ENCODE results near the gene OR4K14.

Gene OR4K14

GRCh38 chr14:20019257-20019865 lies at the start of gene OR4K14:
Gene OR4K14, minus strand, starts transcription at chr14:20019307. Its CDS starts 4,114 bp downstream, at chr14:20015193.
- TF ChIP-seq, protein P1, sequence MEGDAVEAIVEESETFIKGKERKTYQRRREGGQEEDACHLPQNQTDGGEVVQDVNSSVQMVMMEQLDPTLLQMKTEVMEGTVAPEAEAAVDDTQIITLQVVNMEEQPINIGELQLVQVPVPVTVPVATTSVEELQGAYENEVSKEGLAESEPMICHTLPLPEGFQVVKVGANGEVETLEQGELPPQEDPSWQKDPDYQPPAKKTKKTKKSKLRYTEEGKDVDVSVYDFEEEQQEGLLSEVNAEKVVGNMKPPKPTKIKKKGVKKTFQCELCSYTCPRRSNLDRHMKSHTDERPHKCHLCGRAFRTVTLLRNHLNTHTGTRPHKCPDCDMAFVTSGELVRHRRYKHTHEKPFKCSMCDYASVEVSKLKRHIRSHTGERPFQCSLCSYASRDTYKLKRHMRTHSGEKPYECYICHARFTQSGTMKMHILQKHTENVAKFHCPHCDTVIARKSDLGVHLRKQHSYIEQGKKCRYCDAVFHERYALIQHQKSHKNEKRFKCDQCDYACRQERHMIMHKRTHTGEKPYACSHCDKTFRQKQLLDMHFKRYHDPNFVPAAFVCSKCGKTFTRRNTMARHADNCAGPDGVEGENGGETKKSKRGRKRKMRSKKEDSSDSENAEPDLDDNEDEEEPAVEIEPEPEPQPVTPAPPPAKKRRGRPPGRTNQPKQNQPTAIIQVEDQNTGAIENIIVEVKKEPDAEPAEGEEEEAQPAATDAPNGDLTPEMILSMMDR (IDR thresholded peaks at IDR 0.05; ENCODE audit: low read depth, low read length) = no peak
- Histone ChIP-seq H3K36me3 (no peaks in the 10 kb centered on the region), H3K9me3 (ENCODE audit: severe bottlenecking) (no peaks in the 10 kb centered on the region), H3K4me3 (ENCODE audit: low read depth, low read length) (no peak within 1 kb of the TSS), H3K27me3 (ENCODE audit: insufficient read depth, low read depth, severe bottlenecking) (peaks cover 46% of the 10 kb centered on the region), H3K27ac (no peak within 1 kb of the TSS)
- DNase-seq = no peak

DNA sequence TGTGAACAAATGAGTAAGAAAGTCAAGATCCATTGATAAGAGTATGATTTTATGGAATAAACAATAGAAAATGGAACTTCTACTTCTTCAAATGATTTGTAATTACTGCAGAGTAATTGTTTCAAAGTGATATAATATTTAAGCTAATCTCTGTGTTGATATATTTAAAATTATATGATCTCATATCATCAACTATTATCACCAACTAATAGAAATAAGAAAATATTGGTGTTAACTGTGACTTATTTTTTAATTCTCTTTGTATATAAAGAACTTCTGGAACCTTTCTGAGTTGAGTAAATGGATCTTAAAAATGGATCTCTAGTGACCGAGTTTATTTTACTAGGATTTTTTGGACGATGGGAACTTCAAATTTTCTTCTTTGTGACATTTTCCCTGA lies 40.6 kb upstream of the OR4K14 start, which contains the start of gene OR4L1:
TSS of gene OR4L1 (plus strand) at position 301 of the 400 bp plus-strand sequence. CDS start at position 301, 0 bp downstream.
- H3K27me3 ChIP-seq (ENCODE audit: insufficient read depth, low read depth, severe bottlenecking) = peaks cover 15% of the 10 kb centered on the region
- no peaks in the 10 kb centered on the region for H3K9me3 ChIP-seq (ENCODE audit: severe bottlenecking)
- no peak within 1 kb of the TSS for H3K27ac ChIP-seq
- TF ChIP-seq, protein P1 (IDR thresholded peaks at IDR 0.05; ENCODE audit: low read depth, low read length) = no peak
- no peak for DNase-seq
- H3K36me3 ChIP-seq = no peaks in the 10 kb centered on the region
- H3K4me3 ChIP-seq (ENCODE audit: low read depth, low read length) = no peak within 1 kb of the TSS

GRCh38 chr14:20048202-20048601 lies 29.1 kb upstream of the OR4K14 start:
- Histone ChIP-seq H3K27ac (no peak overlapping the region), H3K36me3 (no peaks in the 10 kb centered on the region), H3K27me3 (ENCODE audit: insufficient read depth, low read depth, severe bottlenecking) (peaks cover 33% of the 10 kb centered on the region), H3K4me3 (ENCODE audit: low read depth, low read length) (no peak overlapping the region), H3K9me3 (ENCODE audit: severe bottlenecking) (no peaks in the 10 kb centered on the region)
- TF ChIP-seq, protein P1 (IDR thresholded peaks at IDR 0.05; ENCODE audit: low read depth, low read length) = no peak
- no peak for DNase-seq

DNA sequence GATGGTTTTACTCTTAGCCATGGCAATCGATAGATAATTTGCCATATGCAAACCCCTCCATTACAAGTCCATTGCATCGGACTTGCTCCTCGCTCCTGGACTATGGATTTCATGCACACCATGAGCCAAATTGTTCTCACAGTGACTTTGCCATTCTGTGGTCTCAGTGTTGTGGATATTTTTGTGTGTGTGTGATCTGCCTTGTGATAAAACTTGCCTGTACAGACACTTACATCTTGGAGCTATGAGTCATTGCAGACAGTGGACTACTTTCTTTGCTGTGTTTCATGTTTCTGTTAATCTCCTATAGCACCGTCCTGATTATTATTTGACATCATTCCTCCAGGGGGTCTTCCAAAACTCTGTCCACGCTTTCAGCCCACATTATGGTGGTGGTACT lies 25.1 kb upstream of the OR4K14 start:
- no peak overlapping the region for H3K27ac ChIP-seq
- H3K27me3 ChIP-seq (ENCODE audit: insufficient read depth, low read depth, severe bottlenecking) = peaks cover 8% of the 10 kb centered on the region
- TF ChIP-seq, protein P1 (IDR thresholded peaks at IDR 0.05; ENCODE audit: low read depth, low read length) = no peak
- no peaks in the 10 kb centered on the region for H3K9me3 ChIP-seq (ENCODE audit: severe bottlenecking)
- H3K36me3 ChIP-seq = no peaks in the 10 kb centered on the region
- no peak overlapping the region for H3K4me3 ChIP-seq (ENCODE audit: low read depth, low read length)
- DNase-seq = no peak

DNA sequence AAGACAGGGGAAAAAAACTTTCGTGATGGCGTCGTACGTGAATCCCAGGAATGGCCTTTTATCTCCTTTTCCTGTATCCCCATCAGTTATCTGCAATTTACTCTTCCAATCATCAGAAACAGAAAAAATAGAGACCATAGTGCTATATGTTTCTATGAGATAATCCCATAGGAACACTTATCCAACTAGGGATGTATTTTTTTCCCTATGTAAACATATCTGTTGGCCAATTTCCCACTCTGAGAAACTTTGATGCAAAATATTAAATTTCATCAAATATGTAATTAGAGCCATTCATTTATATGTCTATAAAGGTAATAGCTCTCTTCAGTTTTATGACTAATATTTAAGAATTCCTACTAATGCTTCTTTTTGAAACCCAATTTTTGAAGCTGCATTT lies 16.8 kb upstream of the OR4K14 start, which contains the start of gene OR4K13:
TSS of gene OR4K13 (minus strand) at position 101 of the 400 bp plus-strand sequence. CDS start 1,280 bp downstream, outside the sequence.
- H3K4me3 ChIP-seq (ENCODE audit: low read depth, low read length) = no peak within 1 kb of the TSS
- H3K9me3 ChIP-seq (ENCODE audit: severe bottlenecking) = no peaks in the 10 kb centered on the region
- no peaks in the 10 kb centered on the region for H3K36me3 ChIP-seq
- no peak within 1 kb of the TSS for H3K27ac ChIP-seq
- H3K27me3 ChIP-seq (ENCODE audit: insufficient read depth, low read depth, severe bottlenecking) = peaks cover 27% of the 10 kb centered on the region
- TF ChIP-seq, protein P1 (IDR thresholded peaks at IDR 0.05; ENCODE audit: low read depth, low read length) = no peak
- DNase-seq = no peak

GRCh38 chr14:20035449-20035848 lies 16.3 kb upstream of the OR4K14 start:
- H3K4me3 ChIP-seq (ENCODE audit: low read depth, low read length) = no peak overlapping the region
- H3K27ac ChIP-seq = no peak overlapping the region
- no peak for DNase-seq
- H3K36me3 ChIP-seq = no peaks in the 10 kb centered on the region
- TF ChIP-seq, protein P1 (IDR thresholded peaks at IDR 0.05; ENCODE audit: low read depth, low read length) = no peak
- no peaks in the 10 kb centered on the region for H3K9me3 ChIP-seq (ENCODE audit: severe bottlenecking)
- H3K27me3 ChIP-seq (ENCODE audit: insufficient read depth, low read depth, severe bottlenecking) = peaks cover 32% of the 10 kb centered on the region

All from WERI-Rb-1 (cell line).